ENCODE measurements around the gene ART1. TPM values are rescaled to one million over a fixed set of nuclear protein-coding genes. Genes with fewer than 3 reads are reported as not detected.

ART1 gene
- total and polyA plus RNA-seq, 5 experiments from 2014 or later, result not detected

DNA sequence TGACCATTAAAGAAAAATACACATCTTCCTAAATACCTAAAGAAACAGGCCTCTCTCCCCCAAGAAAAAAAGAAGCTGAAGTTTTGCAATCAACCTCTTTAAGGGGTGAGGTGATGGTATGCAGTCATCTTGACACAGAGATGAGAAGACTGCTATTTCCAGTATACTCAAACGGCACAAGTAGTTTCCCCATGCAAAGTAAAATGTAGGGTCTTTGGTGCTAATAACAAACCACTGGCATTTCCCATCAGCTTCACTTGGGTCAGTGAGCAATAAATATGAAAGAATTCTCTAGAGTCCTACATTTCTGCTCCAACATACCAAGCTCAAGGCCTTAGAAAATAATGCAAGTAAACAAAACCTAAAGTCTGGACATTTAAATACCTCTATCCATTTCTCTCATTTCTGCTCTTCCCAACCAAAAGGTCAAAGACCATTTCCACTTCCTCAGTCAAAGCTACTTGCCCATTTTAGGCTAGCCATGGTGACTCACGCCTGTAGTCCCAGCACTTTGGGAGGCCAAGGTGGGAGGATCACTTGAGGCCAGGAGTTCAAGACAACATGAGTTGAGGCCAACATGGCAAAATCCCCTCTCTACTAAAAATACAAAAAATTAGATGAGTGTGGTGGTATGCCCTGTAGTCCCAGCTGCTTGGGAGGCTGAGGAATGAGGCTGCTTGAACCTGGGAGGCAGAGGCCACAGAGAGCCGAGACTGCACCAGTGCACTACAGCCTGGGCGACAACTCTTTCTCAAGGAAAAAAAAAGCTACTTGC, 65.7 kb downstream of the ART1 start:
- H3K9me3 Mint-ChIP-seq, result no peaks in the 10 kb centered on the region

DNA sequence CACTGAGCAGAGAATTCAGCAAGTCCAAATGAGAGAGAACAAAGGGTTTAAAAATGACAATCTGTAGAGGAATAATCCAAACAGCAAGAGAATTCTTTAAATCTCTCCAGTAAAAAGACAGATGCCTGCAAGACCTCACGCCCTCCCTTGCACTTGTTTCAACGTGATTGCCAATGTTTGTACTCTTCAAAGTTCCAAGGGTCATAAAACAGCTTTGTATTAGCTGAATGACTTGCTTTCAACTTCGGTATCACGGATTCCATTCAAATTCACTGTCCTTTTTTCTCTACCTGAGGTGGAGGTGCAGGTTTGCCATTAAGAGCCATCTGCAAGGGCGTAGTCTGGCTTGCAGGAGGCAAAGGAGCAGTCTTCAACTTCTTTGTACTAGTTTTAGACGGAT, 67.3 kb downstream of the ART1 start:
- DNase-seq (no peak), ATAC-seq (no peak)
- Mint-ChIP-seq H3K4me1 (peaks cover 0 to 1% (median 0%) of the 10 kb centered on the region in 4 donors), H3K36me3 (peaks cover 5 to 89% (median 22%) of the 10 kb centered on the region in 3 donors), H3K27ac (peak overlapping the region in 1 of 10 donors; percentile 25), H3K9me3 (no peaks in the 10 kb centered on the region), H3K27me3 (no peaks in the 10 kb centered on the region), H3K4me3 (no peak overlapping the region)
- POLR2A ChIA-PET, result interaction anchor here (1.0 kb wide), 1 partner anchor 17 kb away, joined by 4 read pairs; no protein-coding TSS in a partner anchor

More for the DNA sequence above, 65.7 kb downstream of the ART1 start:
- peak overlapping the region in 6 of 10 donors; percentile 4 to 86 (median 46) for H3K27ac Mint-ChIP-seq
- H3K4me3 Mint-ChIP-seq, result no peak overlapping the region
- H3K36me3 Mint-ChIP-seq, result peaks cover 5 to 87% (median 18%) of the 10 kb centered on the region in 3 donors
- H3K4me1 Mint-ChIP-seq, result peaks cover 0 to 3% (median 0%) of the 10 kb centered on the region in 4 donors
- DNase-seq, result no peak
- H3K27me3 Mint-ChIP-seq, result no peaks in the 10 kb centered on the region
- ATAC-seq, result no peak
- POLR2A ChIA-PET, result no interaction called here

Other genes with a start within 250 kb of the ART1 start
- not detected for gene ART5, start 3.1 kb upstream of the ART1 start, total RNA-seq
- gene ART5, start 3.1 kb upstream of the ART1 start, polyA plus RNA-seq, result not detected
- gene CHRNA10, start 26.3 kb downstream of the ART1 start, total RNA-seq, result 1 to 10 TPM; 3.6 to 5.1 TPM
- under 1 TPM in 2 of 3 donors, not detected in 1; 0.15 to 0.32 TPM for gene CHRNA10, start 26.3 kb downstream of the ART1 start, polyA plus RNA-seq
- gene NUP98, start 152.4 kb downstream of the ART1 start, total RNA-seq, result 100 to 1,000 TPM; 106 to 126 TPM
- 10 to 100 TPM; 31.8 to 50.9 (median 44.9) TPM for gene NUP98, start 152.4 kb downstream of the ART1 start, polyA plus RNA-seq
- 10 to 100 TPM; 23.0 to 23.1 TPM for gene PGAP2, start 163.4 kb downstream of the ART1 start, total RNA-seq
- 10 to 100 TPM; 13.6 to 24.2 (median 21.9) TPM for gene PGAP2, start 163.4 kb downstream of the ART1 start, polyA plus RNA-seq
- gene RHOG, start 195.8 kb downstream of the ART1 start, total RNA-seq, result 10 to 100 TPM; 78.4 to 79.3 TPM
- gene RHOG, start 195.8 kb downstream of the ART1 start, polyA plus RNA-seq, result 100 to 1,000 TPM; 125 to 175 (median 144) TPM
- 100 to 1,000 TPM in 1 of 2 experiments, 10 to 100 TPM in 1; 98.7 to 101 TPM for gene STIM1, start 210.5 kb downstream of the ART1 start, total RNA-seq
- 10 to 100 TPM; 33.4 to 39.0 (median 38.9) TPM for gene STIM1, start 210.5 kb downstream of the ART1 start, polyA plus RNA-seq